NCI-H1105 (cell line): Measurements from ENCODE around the gene CLEC10A.
"Not testable (repeated sequence)": the region's sequence is repeated elsewhere in the genome, so short reads cannot be mapped to it uniquely, and the experiment has no call there.

ENCODE experiments used
- DNase-seq: peaks from one replicate; lab custom pipeline; 2025; lab: John Stamatoyannopoulos, UW

The CLEC10A gene

GRCh38 chr17:7079581-7080455 lies at the start of gene CLEC10A:
CLEC10A (minus strand) TSS chr17:7080251; CDS start chr17:7078812, 1,439 bp downstream.
- no peak for DNase-seq

GRCh38 chr17:7129311-7129710 lies 49.3 kb upstream of the CLEC10A start:
- DNase-seq = no peak

- DNase-seq = no peak
Observed at GRCh38 chr17:7128160-7128559, 48.1 kb upstream of the CLEC10A start.

GRCh38 chr17:7127501-7127900 lies 47.5 kb upstream of the CLEC10A start:
- not testable (repeated sequence) for DNase-seq

GRCh38 chr17:7126386-7126785 lies 46.3 kb upstream of the CLEC10A start:
- DNase-seq = not testable (repeated sequence)

GRCh38 chr17:7124923-7125322 lies 44.9 kb upstream of the CLEC10A start:
- DNase-seq = no peak

- DNase-seq = no peak
Observed at GRCh38 chr17:7123844-7124243, 43.8 kb upstream of the CLEC10A start.

GRCh38 chr17:7122381-7122780 lies 42.3 kb upstream of the CLEC10A start:
- DNase-seq = no peak

- DNase-seq = not testable (repeated sequence)
Observed at GRCh38 chr17:7120635-7121034, 40.6 kb upstream of the CLEC10A start.

GRCh38 chr17:7120123-7120522 lies 40.1 kb upstream of the CLEC10A start:
- DNase-seq = no peak

GRCh38 chr17:7119314-7119713 lies 39.3 kb upstream of the CLEC10A start:
- no peak for DNase-seq

GRCh38 chr17:7114875-7115614 lies 35.0 kb upstream of the CLEC10A start:
- no peak for DNase-seq

- no peak for DNase-seq
Observed at GRCh38 chr17:7114241-7114874, 34.3 kb upstream of the CLEC10A start, which contains the start of gene ASGR2. ASGR2 (minus strand) TSS chr17:7114822; CDS start chr17:7114240, 582 bp downstream.

- DNase-seq = no peak
Observed at GRCh38 chr17:7113273-7114071, 33.4 kb upstream of the CLEC10A start.

GRCh38 chr17:7112510-7113108 lies 32.6 kb upstream of the CLEC10A start:
- DNase-seq = no peak

GRCh38 chr17:7111784-7112509 lies 31.9 kb upstream of the CLEC10A start:
- DNase-seq = no peak

GRCh38 chr17:7110617-7111306 lies 30.7 kb upstream of the CLEC10A start:
- DNase-seq = no peak

- no peak for DNase-seq
Observed at GRCh38 chr17:7109461-7110322, 29.6 kb upstream of the CLEC10A start.

- DNase-seq = no peak
Observed at GRCh38 chr17:7108981-7109380, 28.9 kb upstream of the CLEC10A start.
